Cardiac fibroblast (primary cell): ENCODE results near the gene ATP6V1G1.
A peak's percentile ranks its signal among the peaks of the same experiment; 100 is the strongest.

ENCODE experiments used
- DNase-seq, 2 donors: peaks; one replicate each; pipeline versions ENCODE4 v3.0.0 to v3.0.0-alpha.2; 2010; ENCODE audit warnings: low read depth in 2 of 2
- H3K4me3 ChIP-seq, 2 donors: replicated peaks in 1 of 2; 1 replicate in 1 of 2; 2 replicates in 1 of 2; pipeline ENCODE4 v1.5.1; 2011; ENCODE audit warnings: low read depth in 2 of 2, low read length in 2 of 2, mild to moderate bottlenecking in 2 of 2, moderate library complexity in 1 of 2
- TF ChIP-seq, protein P1 (sequence below): IDR thresholded peaks from one replicate; pipeline ENCODE4 v1.5.1; 2011; ENCODE audit warnings: low read depth, mild to moderate bottlenecking, low read length, inconsistent platforms

The ATP6V1G1 gene

GRCh38 chr9:114613087-114613486, 25.5 kb downstream of the ATP6V1G1 start:
- no peak for DNase-seq
- TF ChIP-seq, protein P1, sequence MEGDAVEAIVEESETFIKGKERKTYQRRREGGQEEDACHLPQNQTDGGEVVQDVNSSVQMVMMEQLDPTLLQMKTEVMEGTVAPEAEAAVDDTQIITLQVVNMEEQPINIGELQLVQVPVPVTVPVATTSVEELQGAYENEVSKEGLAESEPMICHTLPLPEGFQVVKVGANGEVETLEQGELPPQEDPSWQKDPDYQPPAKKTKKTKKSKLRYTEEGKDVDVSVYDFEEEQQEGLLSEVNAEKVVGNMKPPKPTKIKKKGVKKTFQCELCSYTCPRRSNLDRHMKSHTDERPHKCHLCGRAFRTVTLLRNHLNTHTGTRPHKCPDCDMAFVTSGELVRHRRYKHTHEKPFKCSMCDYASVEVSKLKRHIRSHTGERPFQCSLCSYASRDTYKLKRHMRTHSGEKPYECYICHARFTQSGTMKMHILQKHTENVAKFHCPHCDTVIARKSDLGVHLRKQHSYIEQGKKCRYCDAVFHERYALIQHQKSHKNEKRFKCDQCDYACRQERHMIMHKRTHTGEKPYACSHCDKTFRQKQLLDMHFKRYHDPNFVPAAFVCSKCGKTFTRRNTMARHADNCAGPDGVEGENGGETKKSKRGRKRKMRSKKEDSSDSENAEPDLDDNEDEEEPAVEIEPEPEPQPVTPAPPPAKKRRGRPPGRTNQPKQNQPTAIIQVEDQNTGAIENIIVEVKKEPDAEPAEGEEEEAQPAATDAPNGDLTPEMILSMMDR: no peak
- H3K4me3 ChIP-seq: no peak overlapping the region

- DNase-seq: no peak
- TF ChIP-seq, protein P1: no peak
- no peak overlapping the region for H3K4me3 ChIP-seq
Measured at GRCh38 chr9:114613919-114614318, 26.4 kb downstream of the ATP6V1G1 start.

DNA sequence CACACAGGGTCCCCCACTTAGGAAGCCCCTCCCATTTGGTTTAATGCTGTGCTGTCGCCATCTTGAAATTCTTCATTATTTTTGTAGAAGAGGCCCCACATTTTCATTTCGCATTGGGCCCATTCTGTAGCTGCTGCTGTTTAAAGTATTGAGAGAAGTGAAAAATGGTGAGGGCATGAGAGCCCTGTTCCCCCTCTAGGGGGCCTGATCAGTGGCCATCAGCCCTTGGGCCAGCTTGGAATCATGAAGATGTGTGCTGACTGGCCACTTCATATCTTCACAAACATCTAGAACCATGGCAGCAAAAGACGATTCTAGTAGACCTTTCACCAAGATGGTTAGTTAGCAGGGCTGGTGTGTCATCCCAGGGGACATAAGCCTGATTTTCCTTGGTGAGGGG, 26.8 kb downstream of the ATP6V1G1 start:
- DNase-seq: no peak
- TF ChIP-seq, protein P1: no peak
- no peak overlapping the region for H3K4me3 ChIP-seq

DNA sequence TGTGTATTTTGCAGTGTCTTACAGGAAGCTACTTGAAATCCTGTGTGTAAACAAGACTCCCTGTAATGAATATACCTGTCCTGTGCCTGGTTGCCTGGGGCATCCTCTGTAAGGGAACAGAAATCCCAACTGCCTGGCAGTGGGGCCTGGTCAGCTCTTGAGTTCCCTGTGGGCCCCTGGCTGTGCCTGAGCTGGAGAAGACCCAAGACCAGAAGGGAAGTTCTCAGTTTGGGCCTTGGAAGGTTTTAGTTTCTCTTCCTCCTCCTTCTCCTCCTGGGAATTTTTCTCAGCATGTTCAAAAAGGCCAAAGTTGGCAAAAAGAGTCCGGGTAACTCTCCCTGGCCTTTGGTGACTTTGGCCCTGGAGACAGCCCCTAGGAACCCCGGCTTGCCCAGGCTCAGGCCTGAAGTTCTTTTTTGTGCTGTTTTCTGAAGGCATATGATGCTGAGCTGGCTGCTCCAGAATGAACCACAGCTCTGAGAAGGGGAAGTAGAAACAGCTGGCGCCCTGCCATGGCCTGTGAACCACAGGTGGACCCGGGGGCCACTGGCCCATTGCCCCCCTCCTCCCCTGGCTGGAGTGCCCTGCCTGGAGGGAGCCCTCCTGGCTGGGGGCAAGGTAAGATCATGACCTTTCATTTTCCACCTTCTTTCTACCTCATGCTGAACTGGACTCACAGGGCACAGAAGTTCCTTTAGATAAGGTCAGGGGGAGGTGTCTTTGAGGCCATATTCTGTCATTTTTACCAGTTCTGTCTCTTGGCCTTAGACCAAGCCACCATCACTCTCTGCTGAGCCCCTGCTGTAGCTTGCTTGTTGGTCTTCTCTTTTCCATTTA, 29.3 kb downstream of the ATP6V1G1 start:
- TF ChIP-seq, protein P1: no peak
- DNase-seq: peak in 1 of 2 donors; percentile 30
- H3K4me3 ChIP-seq: no peak overlapping the region

DNA sequence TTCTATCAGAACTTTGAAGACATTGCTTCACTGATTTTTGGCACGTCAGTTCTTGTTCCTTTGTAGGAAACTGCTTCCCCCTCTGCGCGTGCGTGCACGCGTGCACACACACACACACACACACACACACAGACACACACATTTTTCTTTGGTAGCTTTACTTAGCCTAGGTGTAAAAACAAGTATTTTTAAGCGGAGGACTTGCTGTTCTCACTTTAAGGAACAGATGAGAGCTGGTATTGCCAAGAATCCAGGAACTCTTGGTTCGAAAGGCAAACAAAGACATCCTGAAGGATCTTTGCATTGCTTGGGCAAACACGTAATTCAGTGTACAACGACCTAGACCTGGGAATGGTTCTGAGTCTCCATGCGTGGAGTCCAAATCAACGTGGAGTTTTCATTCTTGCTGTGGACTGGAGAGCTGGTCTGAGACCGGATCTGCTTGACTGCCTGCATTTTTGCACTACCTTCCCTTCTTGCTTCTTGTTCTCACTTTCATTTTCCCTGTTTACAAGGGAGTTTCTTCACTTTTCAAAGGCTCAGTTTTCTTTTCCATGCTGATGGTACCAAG, 31.7 kb downstream of the ATP6V1G1 start:
- DNase-seq: no peak
- no peak overlapping the region for H3K4me3 ChIP-seq
- TF ChIP-seq, protein P1: no peak

GRCh38 chr9:114621561-114621960, 34.0 kb downstream of the ATP6V1G1 start:
- DNase-seq: no peak
- no peak overlapping the region for H3K4me3 ChIP-seq
- TF ChIP-seq, protein P1: no peak
